HPDE6-E6E7 (cell line): Measurements from ENCODE around the gene SDK2.

ENCODE experiments used
- DNase-seq: peaks from one replicate; pipeline ENCODE4 v3.0.0; 2011; ENCODE audit warnings: missing footprints; ENCODE audit errors: extremely low spot score

Gene SDK2

GRCh38 chr17:73394512-73395450 is 249.5 kb downstream of the SDK2 start:
- no peak for DNase-seq

- DNase-seq = no peak
These were observed 250.3 kb downstream of the SDK2 start for GRCh38 chr17:73393962-73394361.

GRCh38 chr17:73393381-73393780 is 250.9 kb downstream of the SDK2 start:
- DNase-seq = no peak

- no peak for DNase-seq
These were observed 252.6 kb downstream of the SDK2 start for GRCh38 chr17:73391331-73392265.

DNA sequence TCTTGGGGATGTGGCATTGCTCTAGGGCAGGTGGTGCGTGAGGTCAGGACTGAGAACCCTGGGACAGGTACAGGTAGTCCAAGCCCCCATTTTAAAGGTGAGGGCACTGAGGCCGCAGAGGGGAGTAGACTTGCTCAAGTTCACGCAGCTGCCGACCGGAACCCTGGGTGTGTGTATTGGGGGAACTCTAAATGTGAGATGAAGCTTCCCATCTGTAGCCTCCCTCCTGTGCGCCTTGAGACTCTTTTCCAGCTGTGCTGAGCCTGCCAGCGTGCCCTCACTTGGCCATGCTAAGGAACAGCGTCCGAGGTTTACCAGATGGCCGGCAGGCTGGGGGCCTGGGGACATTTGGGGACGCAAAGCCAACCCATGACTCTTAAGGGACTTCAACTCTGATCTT is 253.4 kb downstream of the SDK2 start:
- no peak for DNase-seq

DNA sequence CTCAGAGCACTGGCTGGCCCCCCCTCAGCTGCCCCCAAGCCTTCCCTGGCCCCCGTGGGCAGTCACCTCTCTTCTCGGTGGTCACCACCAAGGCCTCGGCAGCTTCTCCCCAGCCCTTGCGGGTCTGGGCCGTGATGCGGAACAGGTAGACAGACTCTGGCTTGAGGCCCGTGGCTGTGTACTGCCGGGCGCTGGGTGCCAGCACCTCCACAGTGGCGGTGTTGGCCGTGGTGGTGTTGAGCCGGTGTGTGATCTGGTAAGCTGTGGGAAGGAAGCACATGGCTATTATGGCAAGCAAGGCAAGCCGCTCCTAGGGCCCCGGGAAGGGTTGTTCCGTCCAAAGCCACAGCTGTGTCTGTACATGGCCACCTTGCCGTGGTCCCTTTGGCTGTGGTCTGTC is 254.0 kb downstream of the SDK2 start:
- no peak for DNase-seq

GRCh38 chr17:73389411-73389810 is 254.8 kb downstream of the SDK2 start:
- DNase-seq = no peak

- DNase-seq = no peak
These were observed 255.7 kb downstream of the SDK2 start for GRCh38 chr17:73388578-73388905.

- no peak for DNase-seq
These were observed 256.3 kb downstream of the SDK2 start for GRCh38 chr17:73387746-73388577.

GRCh38 chr17:73386561-73386960 is 257.7 kb downstream of the SDK2 start:
- no peak for DNase-seq

- no peak for DNase-seq
These were observed 259.3 kb downstream of the SDK2 start for GRCh38 chr17:73384926-73385325.

DNA sequence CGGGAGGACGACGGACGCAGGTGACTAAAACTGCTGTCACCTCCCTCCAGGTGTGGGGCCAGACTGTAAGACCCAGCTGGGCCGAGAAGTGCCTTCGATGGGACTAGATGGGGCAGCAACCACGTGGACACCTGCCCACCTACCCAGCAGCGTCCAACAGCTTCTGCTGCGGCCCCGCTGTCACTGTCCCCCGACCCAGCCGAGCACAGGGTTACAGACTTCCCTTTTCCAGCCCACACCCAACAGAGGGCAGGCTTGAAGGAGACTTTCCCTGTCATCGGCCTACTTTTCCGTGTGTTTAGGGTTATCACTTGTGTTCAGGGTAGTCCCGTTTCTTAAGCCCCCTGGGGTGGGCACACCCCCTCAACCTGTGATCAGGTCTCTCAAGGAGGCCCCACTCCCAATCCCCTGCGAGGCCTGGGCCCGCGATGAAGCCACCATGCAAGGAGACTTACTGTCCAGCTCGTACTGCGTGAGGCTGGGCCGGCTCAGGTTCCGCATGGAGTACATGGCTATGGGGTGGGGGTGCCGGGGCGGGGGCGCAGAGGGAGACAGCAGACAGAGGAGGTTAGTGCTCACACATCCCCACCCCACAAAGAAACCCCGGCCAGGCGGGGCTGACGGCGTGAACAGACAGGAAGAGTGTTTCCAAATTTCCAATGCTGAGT is 263.7 kb downstream of the SDK2 start:
- no peak for DNase-seq

- no peak for DNase-seq
These were observed 264.4 kb downstream of the SDK2 start for GRCh38 chr17:73379826-73380225.

DNA sequence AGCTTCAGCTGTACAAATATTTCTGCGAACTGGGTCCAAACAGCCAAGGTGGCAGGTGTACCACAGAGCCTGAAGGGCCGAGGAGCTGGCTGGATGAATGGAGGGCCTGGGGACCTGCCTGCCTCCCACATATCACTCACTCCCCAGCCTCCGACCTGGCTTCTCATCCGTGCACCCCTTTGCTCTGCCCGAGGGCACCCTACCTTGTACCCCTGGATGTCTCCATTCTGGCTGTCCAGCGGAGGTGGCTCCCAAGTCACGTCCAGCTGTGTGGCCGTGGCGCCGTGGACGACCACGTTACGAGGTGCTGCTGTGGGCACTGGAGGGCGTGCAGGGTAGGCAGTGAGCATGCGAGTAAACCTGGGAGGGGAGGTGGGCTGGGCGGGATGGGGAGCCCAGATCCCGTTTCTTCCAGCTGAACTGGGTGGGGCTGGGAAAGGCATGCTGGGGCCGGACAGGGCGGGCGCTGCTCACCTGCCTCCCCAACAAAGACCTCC is 265.2 kb downstream of the SDK2 start:
- DNase-seq = no peak

DNA sequence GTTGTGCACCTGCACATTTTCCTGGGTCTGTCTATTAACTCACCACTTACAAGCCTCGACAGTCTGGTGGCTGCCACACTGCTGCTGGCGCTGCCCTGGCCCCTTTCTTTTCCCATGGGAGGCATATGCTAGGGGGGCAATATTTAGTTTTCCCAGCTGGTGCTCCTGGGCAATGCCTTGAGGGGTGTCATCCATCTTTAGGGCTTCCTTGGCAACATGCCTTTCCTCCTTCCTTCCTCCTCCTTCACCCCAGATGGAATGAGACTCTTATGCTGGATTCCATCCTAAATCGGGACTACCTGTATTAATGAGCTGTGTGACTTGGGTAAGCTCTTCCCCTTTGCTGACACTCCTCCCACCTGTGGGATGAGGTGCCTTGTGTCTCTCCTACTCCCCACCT is 267.6 kb downstream of the SDK2 start:
- no peak for DNase-seq

DNA sequence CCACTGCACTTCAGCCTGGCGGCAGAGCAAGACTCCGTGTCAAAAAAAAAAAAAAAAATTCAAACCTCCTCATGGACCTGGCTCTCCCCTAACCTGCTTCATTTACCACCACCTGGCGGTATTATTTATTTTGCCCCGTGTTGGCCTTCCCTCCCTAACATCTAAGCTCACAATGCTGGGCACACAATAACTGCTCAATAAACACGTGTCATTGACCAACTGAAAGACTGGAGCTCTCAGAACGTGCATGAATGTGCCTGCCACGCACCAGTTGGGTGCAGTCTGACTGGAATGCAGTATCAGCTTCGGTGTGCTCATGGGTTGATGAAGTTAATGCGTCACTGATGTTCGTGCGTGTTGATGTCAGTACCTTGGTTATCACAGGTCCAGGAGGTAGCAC is 268.1 kb downstream of the SDK2 start:
- DNase-seq = no peak

DNA sequence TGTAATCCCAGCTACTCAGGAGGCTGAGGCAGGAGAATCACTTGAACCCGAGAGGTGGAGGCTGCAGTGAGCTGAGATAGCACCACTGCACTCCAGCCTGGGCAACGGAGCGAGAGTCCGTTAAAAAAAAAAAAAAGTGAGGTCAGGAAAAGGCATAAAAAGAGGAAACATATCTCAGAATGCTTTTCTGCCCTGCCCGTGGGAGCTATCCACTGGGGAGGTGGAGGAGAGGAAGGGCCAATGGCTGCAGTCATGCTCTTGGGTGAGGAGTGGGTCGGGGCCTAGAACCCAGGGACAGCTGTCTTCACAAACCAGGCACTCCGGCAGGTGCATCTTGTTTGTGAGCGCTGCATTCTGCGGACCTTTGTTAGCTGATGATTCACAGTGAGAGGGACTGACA is 272.4 kb downstream of the SDK2 start:
- no peak for DNase-seq

DNA sequence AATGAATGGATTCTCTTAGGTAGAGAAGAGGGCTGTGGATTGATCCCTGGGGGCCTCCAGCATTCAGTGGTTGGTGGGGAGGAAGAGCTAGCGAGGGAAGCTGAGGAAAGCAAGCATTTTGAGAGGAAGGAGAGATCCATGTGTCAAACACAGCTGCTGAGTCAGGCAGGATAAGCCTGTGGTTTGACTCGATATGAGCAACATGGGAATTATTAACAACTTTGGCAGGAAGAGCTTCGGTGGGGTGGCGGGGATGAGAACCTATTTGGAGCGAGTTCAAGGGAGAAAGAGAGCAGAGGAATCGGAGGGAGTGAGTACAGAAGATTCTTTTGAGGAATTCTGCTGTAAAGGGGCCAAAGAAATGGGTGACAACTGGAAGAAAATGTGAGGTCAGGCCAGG is 273.0 kb downstream of the SDK2 start:
- DNase-seq = peak; percentile 59

- DNase-seq = peak; percentile 74
These were observed 274.3 kb downstream of the SDK2 start for GRCh38 chr17:73369817-73370490.

GRCh38 chr17:73369111-73369521 is 275.1 kb downstream of the SDK2 start:
- no peak for DNase-seq
